ENCODE measurements around the gene THRSP.

GRCh38 chr11:78080084-78080817 is 16.6 kb downstream of the THRSP start:
- TF ChIP-seq, protein P1, sequence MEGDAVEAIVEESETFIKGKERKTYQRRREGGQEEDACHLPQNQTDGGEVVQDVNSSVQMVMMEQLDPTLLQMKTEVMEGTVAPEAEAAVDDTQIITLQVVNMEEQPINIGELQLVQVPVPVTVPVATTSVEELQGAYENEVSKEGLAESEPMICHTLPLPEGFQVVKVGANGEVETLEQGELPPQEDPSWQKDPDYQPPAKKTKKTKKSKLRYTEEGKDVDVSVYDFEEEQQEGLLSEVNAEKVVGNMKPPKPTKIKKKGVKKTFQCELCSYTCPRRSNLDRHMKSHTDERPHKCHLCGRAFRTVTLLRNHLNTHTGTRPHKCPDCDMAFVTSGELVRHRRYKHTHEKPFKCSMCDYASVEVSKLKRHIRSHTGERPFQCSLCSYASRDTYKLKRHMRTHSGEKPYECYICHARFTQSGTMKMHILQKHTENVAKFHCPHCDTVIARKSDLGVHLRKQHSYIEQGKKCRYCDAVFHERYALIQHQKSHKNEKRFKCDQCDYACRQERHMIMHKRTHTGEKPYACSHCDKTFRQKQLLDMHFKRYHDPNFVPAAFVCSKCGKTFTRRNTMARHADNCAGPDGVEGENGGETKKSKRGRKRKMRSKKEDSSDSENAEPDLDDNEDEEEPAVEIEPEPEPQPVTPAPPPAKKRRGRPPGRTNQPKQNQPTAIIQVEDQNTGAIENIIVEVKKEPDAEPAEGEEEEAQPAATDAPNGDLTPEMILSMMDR (IDR thresholded peaks at IDR 0.05): no peak
- no peak for TF ChIP-seq POLR2A (IDR thresholded peaks at IDR 0.05)

Data from stomach (tissue), 4 donors.